Peyer's patch (tissue), 4 donors: ENCODE measurements around the gene TAS1R3. TPM values are rescaled to one million over a fixed set of nuclear protein-coding genes. Genes with fewer than 3 reads are reported as not detected.

Experiments used
- DNase-seq, 3 donors: peaks; one replicate each; pipeline ENCODE4 v3.0.0-alpha.2; 2017 to 2019
- H3K27ac ChIP-seq, 4 donors: fragments of 200-600 bp; sonication (generic); one replicate each; pipeline ENCODE4 v1.5.1; 2016 to 2019
- H3K27me3 ChIP-seq, 2 donors: fragments of 200-600 bp; sonication (generic); one replicate each; pipeline ENCODE4 v1.5.1; 2019
- H3K36me3 ChIP-seq, 3 donors: fragments of 200-600 bp; sonication (generic); one replicate each; pipeline ENCODE4 v1.5.1; 2016 to 2019
- H3K4me1 ChIP-seq, 4 donors: fragments of 200-600 bp; sonication (generic); one replicate each; pipeline ENCODE4 v1.5.1; 2016 to 2019
- H3K4me3 ChIP-seq, 4 donors: fragments of 200-600 bp; sonication (generic); 1 replicate in 3 of 4; 2 replicates in 1 of 4; pipeline ENCODE4 v1.5.1; 2016 to 2019; ENCODE audit warnings: mild to moderate bottlenecking in 1 of 4
- H3K9me3 ChIP-seq, 4 donors: fragments of 200-600 bp; sonication (generic); one replicate each; pipeline ENCODE4 v1.5.1; 2016 to 2019; ENCODE audit warnings: mild to moderate bottlenecking in 1 of 4
- CTCF ChIP-seq, 6 experiments: fragments of 450-650 bp in 4 of 6; fragments of 200-600 bp in 2 of 6; sonication (generic) in 1 of 6; IDR thresholded peaks; one replicate each; pipeline ENCODE4 v1.5.1; 2017 to 2019; ENCODE audit warnings: antibody characterized with exemption in 6 of 6, mild to moderate bottlenecking in 3 of 6, moderate library complexity in 1 of 6
- POLR2A ChIP-seq, 2 donors: fragments of 450-650 bp; IDR thresholded peaks; one replicate each; pipeline ENCODE4 v1.5.1; 2017; ENCODE audit warnings: antibody characterized with exemption in 2 of 2, mild to moderate bottlenecking in 2 of 2, moderate library complexity in 2 of 2
- total RNA-seq, 4 donors: library from RNA; depleted of rRNA; stranded (reverse); fragments of >200 nt; gene quantifications; one replicate each; pipeline ENCODE4 v1.1.0, GENCODE V29; 2016

TAS1R3 gene
- total RNA-seq, 4 donors from 2014 or later, result 2.1 to 5.8 (median 3.0) TPM

- Histone ChIP-seq H3K4me3 (no peak overlapping the region), H3K27me3 (no peaks in the 10 kb centered on the region), H3K9me3 (no peaks in the 10 kb centered on the region), H3K36me3 (no peaks in the 10 kb centered on the region), H3K4me1 (peaks cover 12 to 39% (median 30%) of the 10 kb centered on the region in 4 donors), H3K27ac (peak overlapping the region in 2 of 4 donors; percentile 9 to 74)
- TF ChIP-seq CTCF (IDR thresholded peaks at IDR 0.05) (no peak), POLR2A (IDR thresholded peaks at IDR 0.05) (no peak)
- no peak for DNase-seq
Measured at GRCh38 chr1:1303736-1304135, 27.3 kb upstream of the TAS1R3 start.

DNA sequence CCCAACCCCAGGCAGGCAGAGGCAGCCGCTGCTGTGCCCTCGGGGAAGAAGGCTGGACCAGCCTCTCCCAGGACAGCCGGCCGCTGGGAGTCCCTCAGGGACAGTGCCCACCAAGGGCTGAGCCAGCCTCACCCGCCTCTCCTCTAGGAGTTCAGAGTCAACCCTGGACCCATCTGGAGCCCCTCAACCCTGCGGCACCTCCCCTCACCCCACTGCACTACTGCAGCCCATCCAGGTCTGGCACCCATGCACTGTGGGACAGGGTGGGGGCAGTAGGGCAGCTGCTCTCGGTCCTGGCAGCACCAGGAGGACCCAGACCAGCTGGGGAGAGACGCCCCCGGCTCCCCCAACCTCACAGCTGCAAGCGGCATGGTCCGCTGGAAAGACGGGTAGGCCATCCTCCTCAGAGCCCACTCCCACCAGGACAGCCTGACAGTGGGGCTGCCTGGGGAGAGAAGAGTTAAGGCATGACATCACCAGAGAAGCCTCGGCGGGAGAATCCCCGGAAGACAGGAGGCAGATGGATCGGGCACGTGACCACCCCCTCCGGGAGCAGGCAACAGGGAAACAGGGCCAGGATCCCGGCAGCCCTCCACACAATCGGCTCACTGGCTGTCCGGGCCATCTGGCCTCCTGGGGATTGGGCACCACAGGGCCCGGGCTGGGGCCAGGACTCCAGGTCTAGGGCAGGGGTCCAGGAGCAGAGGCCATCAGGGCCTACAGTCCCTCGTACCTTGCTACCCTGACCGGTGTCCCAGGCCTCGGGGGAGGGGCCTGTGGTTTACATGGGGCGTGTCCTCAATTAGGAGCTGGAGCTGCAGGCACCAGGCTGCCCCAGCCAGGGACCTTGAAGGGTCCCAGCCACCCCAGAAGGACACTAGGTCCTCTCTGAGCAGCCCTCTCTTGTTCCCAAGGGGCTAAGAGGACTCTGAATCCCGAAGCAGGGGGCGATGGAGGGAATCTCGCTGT is 26.5 kb upstream of the TAS1R3 start:
- Histone ChIP-seq H3K27ac (peak overlapping the region; percentile 69 to 94 (median 78)), H3K27me3 (no peaks in the 10 kb centered on the region), H3K4me3 (peak overlapping the region; percentile 32 to 96 (median 78)), H3K36me3 (no peaks in the 10 kb centered on the region), H3K9me3 (no peaks in the 10 kb centered on the region), H3K4me1 (peaks cover 12 to 47% (median 37%) of the 10 kb centered on the region in 4 donors)
- TF ChIP-seq POLR2A (IDR thresholded peaks at IDR 0.05), result no peak
- TF ChIP-seq CTCF (IDR thresholded peaks at IDR 0.05), result no peak
- peak; percentile 37 to 81 (median 80) for DNase-seq

DNA sequence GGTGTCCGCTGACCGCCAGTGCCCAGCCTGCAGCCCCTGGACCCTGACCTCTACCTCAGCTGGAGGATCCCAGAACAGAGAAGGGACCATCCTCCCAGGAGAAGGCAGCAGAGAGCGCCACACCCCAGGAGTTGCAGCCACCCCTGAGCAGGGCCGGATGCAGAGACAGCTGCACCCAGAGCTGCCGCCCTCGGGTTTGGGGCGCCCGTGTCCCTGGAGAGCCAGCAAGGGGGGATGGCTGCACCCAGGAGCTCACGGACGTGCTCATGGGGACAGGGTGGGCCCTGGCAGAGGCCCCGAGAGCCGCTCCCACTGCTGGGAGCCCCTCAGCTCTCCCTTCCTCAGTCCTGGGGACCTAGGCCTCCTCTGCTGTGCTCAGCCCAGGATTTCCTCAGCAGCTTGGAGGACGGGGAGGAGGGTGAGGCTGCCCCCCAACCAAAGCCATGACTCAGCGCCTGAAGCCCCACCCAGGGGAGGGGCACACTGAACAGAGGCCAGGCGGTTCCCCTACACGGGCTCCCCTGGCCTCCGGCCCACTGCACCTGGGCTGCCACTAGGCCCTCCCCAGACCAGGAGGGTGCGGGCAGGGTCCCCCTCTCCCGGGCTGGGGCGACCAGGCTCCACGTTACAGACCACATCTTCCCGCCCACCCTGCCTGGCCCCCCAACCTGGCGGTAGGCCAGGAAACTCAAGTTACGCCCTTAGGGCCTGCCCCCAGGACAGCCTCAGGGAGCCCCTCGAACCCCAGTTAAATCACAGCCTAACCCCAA is 25.6 kb upstream of the TAS1R3 start:
- TF ChIP-seq CTCF (IDR thresholded peaks at IDR 0.05) (peak in 4 of 6 experiments; percentile 2 to 25 (median 18)), POLR2A (IDR thresholded peaks at IDR 0.05) (peak in 1 of 2 donors; percentile 1)
- Histone ChIP-seq H3K27me3 (no peaks in the 10 kb centered on the region), H3K36me3 (peaks cover 0 to 4% (median 0%) of the 10 kb centered on the region in 3 donors), H3K9me3 (no peaks in the 10 kb centered on the region), H3K4me3 (peak overlapping the region; percentile 32 to 96 (median 78)), H3K27ac (peak overlapping the region; percentile 69 to 94 (median 78)), H3K4me1 (peaks cover 12 to 54% (median 38%) of the 10 kb centered on the region in 4 donors)
- DNase-seq, result peak; percentile 78 to 90 (median 82)

DNA sequence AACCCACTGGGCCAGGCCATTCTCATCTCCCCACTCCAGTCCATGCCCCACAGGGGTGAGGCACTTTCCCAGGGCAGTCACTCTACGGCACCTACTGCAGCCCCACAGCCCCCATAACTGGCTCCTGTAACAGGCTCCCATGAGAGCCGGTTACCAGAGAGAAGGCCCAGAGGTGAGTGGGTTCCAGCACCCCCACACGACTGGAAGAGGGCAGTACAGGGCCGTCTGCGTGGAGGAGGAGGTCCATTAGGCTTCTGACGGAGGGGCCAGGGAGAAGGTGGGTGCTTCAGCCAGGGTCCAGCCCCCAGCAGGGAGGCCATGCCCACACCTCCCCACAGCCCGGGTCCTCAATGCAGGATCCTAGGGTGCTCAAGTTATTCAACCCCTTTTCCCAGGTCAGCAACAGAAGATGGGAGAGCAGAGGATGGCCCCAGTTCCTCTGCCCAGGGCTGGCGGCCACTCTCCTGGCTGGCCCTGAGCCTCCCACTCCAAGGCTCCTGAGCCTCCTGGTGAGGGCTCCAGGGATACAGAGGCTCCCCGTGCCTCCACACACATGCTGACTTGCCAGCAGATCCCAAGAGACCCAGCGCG is 24.9 kb upstream of the TAS1R3 start:
- Histone ChIP-seq H3K9me3 (no peaks in the 10 kb centered on the region), H3K4me1 (peaks cover 12 to 54% (median 38%) of the 10 kb centered on the region in 4 donors), H3K27ac (peak overlapping the region; percentile 69 to 94 (median 78)), H3K27me3 (no peaks in the 10 kb centered on the region), H3K4me3 (peak overlapping the region; percentile 32 to 96 (median 78)), H3K36me3 (peaks cover 0 to 11% (median 0%) of the 10 kb centered on the region in 3 donors)
- DNase-seq, result no peak
- no peak for TF ChIP-seq POLR2A (IDR thresholded peaks at IDR 0.05)

DNA sequence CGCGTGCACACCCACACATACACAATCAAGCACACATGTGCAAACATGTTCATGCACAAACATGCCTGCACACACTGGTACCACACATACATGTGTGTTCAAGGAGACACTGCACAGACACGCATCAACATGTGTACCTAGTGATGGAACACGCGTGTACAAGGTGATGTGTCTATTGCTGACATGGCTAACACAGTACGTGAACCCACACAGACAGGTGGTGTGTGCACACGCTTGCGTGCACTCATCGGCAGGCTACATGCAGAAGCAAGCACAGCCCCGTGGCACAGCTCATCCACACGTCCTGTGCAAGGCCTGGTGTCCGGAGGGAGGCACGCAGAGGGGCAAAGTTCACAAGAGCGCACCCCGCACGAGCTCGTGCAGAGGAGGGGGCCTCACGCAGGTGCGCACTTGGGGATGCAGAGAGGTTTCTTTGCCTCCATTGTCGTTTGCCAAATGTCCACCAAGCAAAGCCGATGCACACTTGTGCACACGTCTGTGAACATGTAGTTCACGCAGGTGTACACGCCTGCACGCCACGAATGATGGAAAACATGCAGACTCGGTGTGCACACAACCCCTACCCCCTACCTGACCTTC is 24.3 kb upstream of the TAS1R3 start:
- Histone ChIP-seq H3K27me3 (no peaks in the 10 kb centered on the region), H3K27ac (peak overlapping the region; percentile 89 to 94 (median 92)), H3K36me3 (peaks cover 0 to 17% (median 0%) of the 10 kb centered on the region in 3 donors), H3K4me1 (peaks cover 12 to 54% (median 38%) of the 10 kb centered on the region in 4 donors), H3K9me3 (no peaks in the 10 kb centered on the region), H3K4me3 (peak overlapping the region; percentile 77 to 96 (median 83))
- DNase-seq, result peak in 1 of 3 donors; percentile 63
- TF ChIP-seq CTCF (IDR thresholded peaks at IDR 0.05), result no peak
- TF ChIP-seq POLR2A (IDR thresholded peaks at IDR 0.05), result no peak
